Sigmoid colon (tissue), 7 donors: ENCODE measurements around the gene C3orf70. TPM values are rescaled to one million over a fixed set of nuclear protein-coding genes. Genes with fewer than 3 reads are reported as not detected.

Source experiments
- DNase-seq: peaks from one replicate; pipeline ENCODE4 v3.0.0-alpha.2; 2019
- H3K27ac ChIP-seq, 4 donors: fragments of 200-600 bp; sonication (generic); one replicate each; pipeline ENCODE4 v1.5.1; 2016 to 2019; ENCODE audit warnings: mild to moderate bottlenecking in 1 of 4
- H3K27me3 ChIP-seq, 3 donors: fragments of 200-600 bp; sonication (generic); one replicate each; pipeline ENCODE4 v1.5.1; 2019; ENCODE audit warnings: mild to moderate bottlenecking in 1 of 3
- H3K36me3 ChIP-seq, 4 donors: fragments of 200-600 bp; sonication (generic); one replicate each; pipeline ENCODE4 v1.5.1; 2016 to 2019
- H3K4me1 ChIP-seq, 4 donors: fragments of 200-600 bp; sonication (generic); one replicate each; pipeline ENCODE4 v1.5.1; 2017 to 2019
- H3K4me3 ChIP-seq, 4 donors: fragments of 200-600 bp; sonication (generic); one replicate each; pipeline ENCODE4 v1.5.1; 2017 to 2019; ENCODE audit warnings: mild to moderate bottlenecking in 2 of 4, moderate library complexity in 1 of 4
- H3K9me3 ChIP-seq, 4 donors: fragments of 200-600 bp in 3 of 4; sonication (generic) in 3 of 4; one replicate each; pipeline versions ENCODE4 v1.5.1 to v1.6.1; 2013 to 2019
- CTCF ChIP-seq, 4 experiments: fragments of 450-650 bp in 3 of 4; fragments of 200-600 bp in 1 of 4; IDR thresholded peaks; one replicate each; pipeline ENCODE4 v1.5.1; 2016 to 2019; ENCODE audit warnings: antibody characterized with exemption in 4 of 4, mild to moderate bottlenecking in 3 of 4, moderate library complexity in 2 of 4
- EP300 ChIP-seq, 4 donors: sonication (generic); formaldehyde crosslinking; IDR thresholded peaks; one replicate each; pipeline ENCODE4 v1.6.1; 2017; ENCODE audit warnings: antibody characterized with exemption in 4 of 4
- POLR2A ChIP-seq, 2 donors: fragments of 450-650 bp; IDR thresholded peaks; one replicate each; pipeline ENCODE4 v1.6.1; 2016; ENCODE audit warnings: antibody characterized with exemption in 2 of 2, mild to moderate bottlenecking in 2 of 2, moderate library complexity in 2 of 2
- POLR2AphosphoS5 ChIP-seq, 4 donors: sonication (generic); formaldehyde crosslinking; IDR thresholded peaks; one replicate each; pipeline ENCODE4 v1.6.1; 2017; ENCODE audit warnings: antibody characterized with exemption in 4 of 4
- WGBS, 2 donors: extraction: QIAGEN DNeasy Blood & Tissue Kit; methylation state at CpG; one replicate each; pipeline ENCODE4 v1.1.7; 2013; 5-methylcytosine and 5-hydroxymethylcytosine counted together
- intact Hi-C: fragments of 100-400 bp; cut with DNase I; formaldehyde crosslinking; loops from one replicate; pipeline ENCODE4 v1.15.1; 2023
- polyA plus RNA-seq, 3 donors: library from polyadenylated mRNA; stranded (reverse); fragments of 200-250 nt; gene quantifications; one replicate each; pipeline ENCODE4 v1.2.3, GENCODE V29; 2013
- total RNA-seq, 4 donors: library from RNA; depleted of rRNA; stranded (reverse); fragments of >200 nt; gene quantifications; one replicate each; pipeline ENCODE4 v1.1.0, GENCODE V29; 2016
- donor health status: healthy with polysubstance abuse.
- donor health status: Bipolar disorder and iron deficiency.
- donor health status: healthy.

The C3orf70 gene
- total and polyA plus RNA-seq, 7 donors = 2.4 to 52.3 (median 26.0) TPM

- Histone ChIP-seq H3K27me3 (no peaks in the 10 kb centered on the region), H3K4me3 (no peak overlapping the region), H3K27ac (no peak overlapping the region), H3K4me1 (no peaks in the 10 kb centered on the region), H3K36me3 (peaks cover 0 to 12% (median 0%) of the 10 kb centered on the region in 4 donors), H3K9me3 (peaks cover 0 to 7% (median under 1%) of the 10 kb centered on the region in 4 donors)
- 60 to 72% methylated on average over 2 of the region's 2 CpGs for WGBS, 2 donors
- TF ChIP-seq POLR2AphosphoS5 (IDR thresholded peaks at IDR 0.05) (no peak), CTCF (IDR thresholded peaks at IDR 0.05) (no peak), EP300 (IDR thresholded peaks at IDR 0.05) (no peak), POLR2A (IDR thresholded peaks at IDR 0.05) (no peak)
- DNase-seq = no peak
- intact Hi-C loops = no loop called here
Measured at GRCh38 chr3:185058796-185059195, 94.1 kb downstream of the C3orf70 start.

- intact Hi-C loops = no loop called here
- H3K36me3 ChIP-seq = peaks cover 0 to 21% (median under 1%) of the 10 kb centered on the region in 4 donors
- no peaks in the 10 kb centered on the region for H3K27me3 ChIP-seq
- no peak overlapping the region for H3K27ac ChIP-seq
- no peak overlapping the region for H3K4me3 ChIP-seq
- no peak for TF ChIP-seq POLR2AphosphoS5 (IDR thresholded peaks at IDR 0.05)
- no peak for TF ChIP-seq CTCF (IDR thresholded peaks at IDR 0.05)
- no peak for TF ChIP-seq POLR2A (IDR thresholded peaks at IDR 0.05)
- no peak for TF ChIP-seq EP300 (IDR thresholded peaks at IDR 0.05)
- WGBS, 2 donors = 94 to 98% methylated on average over 1 of the region's 1 CpG
- no peak for DNase-seq
- H3K4me1 ChIP-seq = no peaks in the 10 kb centered on the region
- H3K9me3 ChIP-seq = peaks cover 0 to 7% (median under 1%) of the 10 kb centered on the region in 4 donors
Measured at GRCh38 chr3:185057829-185058228, 95.0 kb downstream of the C3orf70 start.

GRCh38 chr3:185056908-185057307 is 96.0 kb downstream of the C3orf70 start:
- Histone ChIP-seq H3K4me1 (no peaks in the 10 kb centered on the region), H3K36me3 (peaks cover 0 to 31% (median 6%) of the 10 kb centered on the region in 4 donors), H3K9me3 (peaks cover 0 to 7% (median under 1%) of the 10 kb centered on the region in 4 donors), H3K27me3 (no peaks in the 10 kb centered on the region), H3K4me3 (no peak overlapping the region), H3K27ac (no peak overlapping the region)
- TF ChIP-seq EP300 (IDR thresholded peaks at IDR 0.05) (no peak), POLR2A (IDR thresholded peaks at IDR 0.05) (no peak), POLR2AphosphoS5 (IDR thresholded peaks at IDR 0.05) (no peak), CTCF (IDR thresholded peaks at IDR 0.05) (no peak)
- DNase-seq = no peak
- intact Hi-C loops = no loop called here
- WGBS, 2 donors = 96 to 97% methylated on average over 2 of the region's 2 CpGs

GRCh38 chr3:185052631-185053030 is 100.2 kb downstream of the C3orf70 start:
- WGBS, 2 donors = 86 to 91% methylated on average over 6 of the region's 6 CpGs

More at GRCh38 chr3:185052631-185053030, 100.2 kb downstream of the C3orf70 start:
- TF ChIP-seq POLR2A (IDR thresholded peaks at IDR 0.05) (no peak), CTCF (IDR thresholded peaks at IDR 0.05) (no peak)
- intact Hi-C loops = no loop called here
- no peak for DNase-seq
- H3K27ac ChIP-seq = no peak overlapping the region
- no peaks in the 10 kb centered on the region for H3K27me3 ChIP-seq
- H3K4me3 ChIP-seq = no peak overlapping the region
- no peaks in the 10 kb centered on the region for H3K4me1 ChIP-seq
- H3K9me3 ChIP-seq = peaks cover 0 to 4% (median under 1%) of the 10 kb centered on the region in 4 donors
- peaks cover 0 to 69% (median 23%) of the 10 kb centered on the region in 4 donors for H3K36me3 ChIP-seq
